Naive thymus-derived CD8-positive, alpha-beta T cell (primary cell): ENCODE data around the gene RPH3AL. TPM values are rescaled to one million over a fixed set of nuclear protein-coding genes. Genes with fewer than 3 reads are reported as not detected.
A peak's percentile ranks its signal among the peaks of the same experiment; 100 is the strongest.
"Not testable (repeated sequence)": the region's sequence is repeated elsewhere in the genome, so short reads cannot be mapped to it uniquely, and the experiment has no call there.

Experiments
- ATAC-seq, 2 donors: fragments of 150-1000 bp; cut with Tn5 transposase in 1 of 2; sonication (Bioruptor Pico), chemical (Tn5 transposase) in 1 of 2; 1 replicate in 1 of 2; 2 replicates in 1 of 2; pipeline ENCODE4 v1.10.0; 2021; ENCODE audit warnings: mild to moderate bottlenecking in 2 of 2, moderate library complexity in 2 of 2
- POLR2A ChIA-PET: fragments of 350-600 bp; sonication (Branson Sonifier 250); formaldehyde crosslinking; loops from one replicate; lab custom pipeline; 2021; ENCODE audit warnings: antibody characterized with exemption; lab: Charles Lee
- DNase-seq, 10 donors: peaks; one replicate each; pipeline versions ENCODE4 v3.0.0 to v3.0.0-alpha.2; 2020 to 2022
- H3K27ac Mint-ChIP-seq, 10 donors: one replicate each; pipeline ENCODE4 v1.8.0; 2020 to 2022; ENCODE audit warnings: mild to moderate bottlenecking in 10 of 10, mixed read lengths in 10 of 10, moderate library complexity in 4 of 10, inconsistent platforms in 1 of 10
- H3K27me3 Mint-ChIP-seq, 5 donors: one replicate each; pipeline ENCODE4 v1.8.0; 2021 to 2022; ENCODE audit warnings: mixed read lengths in 5 of 5
- H3K36me3 Mint-ChIP-seq, 3 donors: one replicate each; pipeline ENCODE4 v1.8.0; 2020 to 2022; ENCODE audit warnings: mixed read lengths in 3 of 3, mild to moderate bottlenecking in 2 of 3, inconsistent platforms in 1 of 3
- H3K4me1 Mint-ChIP-seq, 4 donors: one replicate each; pipeline ENCODE4 v1.8.0; 2021 to 2022; ENCODE audit warnings: mixed read lengths in 4 of 4
- H3K4me3 Mint-ChIP-seq, 10 donors: one replicate each; pipeline ENCODE4 v1.8.0; 2020 to 2022; ENCODE audit warnings: mild to moderate bottlenecking in 10 of 10, mixed read lengths in 10 of 10, moderate library complexity in 6 of 10, inconsistent platforms in 1 of 10
- H3K9me3 Mint-ChIP-seq, 9 donors: one replicate each; pipeline ENCODE4 v1.8.0; 2020 to 2022; ENCODE audit warnings: mixed read lengths in 9 of 9, mild to moderate bottlenecking in 3 of 9, inconsistent platforms in 1 of 9, moderate library complexity in 1 of 9
- polyA plus RNA-seq, 3 donors: library from polyadenylated mRNA; unstranded; fragments of 300-500 nt; fragmentation: Illumina TruSeq; gene quantifications; one replicate each; pipeline ENCODE4 v1.2.3, GENCODE V29; 2021
- total RNA-seq, 8 experiments: library from RNA in 2 of 8; stranded (reverse) in 2 of 8; gene quantifications; one replicate each; pipeline ENCODE4 v1.2.3 and lab custom pipeline; 2021 to 2026

The RPH3AL gene
- total and polyA plus RNA-seq, 5 experiments from 2014 or later, result 1.9 to 30.0 (median 5.7) TPM

GRCh38 chr17:213286-214105, 139.1 kb downstream of the RPH3AL start:
- Mint-ChIP-seq H3K36me3 (peaks cover 0 to 4% (median 4%) of the 10 kb centered on the region in 3 donors), H3K27me3 (peaks cover 0 to 10% (median 3%) of the 10 kb centered on the region in 5 donors), H3K9me3 (peaks cover 0 to 13% (median 0%) of the 10 kb centered on the region in 9 donors), H3K4me1 (no peaks in the 10 kb centered on the region), H3K4me3 (peak overlapping the region in 1 of 10 donors; percentile 29), H3K27ac (no peak overlapping the region)
- no peak for ATAC-seq
- POLR2A ChIA-PET, result no interaction called here
- DNase-seq, result no peak

- ATAC-seq (no peak), DNase-seq (no peak)
- no peak overlapping the region for H3K27ac Mint-ChIP-seq
- no peaks in the 10 kb centered on the region for H3K4me1 Mint-ChIP-seq
- POLR2A ChIA-PET, result no interaction called here
- no peak overlapping the region for H3K4me3 Mint-ChIP-seq
- peaks cover 0 to 23% (median 5%) of the 10 kb centered on the region in 5 donors for H3K27me3 Mint-ChIP-seq
- H3K9me3 Mint-ChIP-seq, result peaks cover 0 to 17% (median 0%) of the 10 kb centered on the region in 9 donors
- peaks cover 0 to 4% (median 4%) of the 10 kb centered on the region in 3 donors for H3K36me3 Mint-ChIP-seq
Measured at GRCh38 chr17:210402-210801, 142.2 kb downstream of the RPH3AL start.

- H3K9me3 Mint-ChIP-seq, result peaks cover 0 to 17% (median 0%) of the 10 kb centered on the region in 9 donors
- no peak overlapping the region for H3K27ac Mint-ChIP-seq
- H3K4me3 Mint-ChIP-seq, result no peak overlapping the region
- ATAC-seq (no peak), DNase-seq (no peak)
- peaks cover 0 to 4% (median 4%) of the 10 kb centered on the region in 3 donors for H3K36me3 Mint-ChIP-seq
- POLR2A ChIA-PET, result no interaction called here
- peaks cover 0 to 26% (median 6%) of the 10 kb centered on the region in 5 donors for H3K27me3 Mint-ChIP-seq
- no peaks in the 10 kb centered on the region for H3K4me1 Mint-ChIP-seq
Measured at GRCh38 chr17:208429-208828, 144.2 kb downstream of the RPH3AL start.

- no peak overlapping the region for H3K4me3 Mint-ChIP-seq
- peaks cover 0 to 17% (median 0%) of the 10 kb centered on the region in 9 donors for H3K9me3 Mint-ChIP-seq
- DNase-seq (no peak), ATAC-seq (no peak)
- H3K36me3 Mint-ChIP-seq, result peaks cover 0 to 4% (median 4%) of the 10 kb centered on the region in 3 donors
- H3K4me1 Mint-ChIP-seq, result no peaks in the 10 kb centered on the region
- H3K27me3 Mint-ChIP-seq, result peaks cover 0 to 26% (median 6%) of the 10 kb centered on the region in 5 donors
- POLR2A ChIA-PET, result no interaction called here
- peak overlapping the region in 1 of 10 donors; percentile 19 for H3K27ac Mint-ChIP-seq
Measured at GRCh38 chr17:207775-208174, 144.8 kb downstream of the RPH3AL start.

GRCh38 chr17:206941-207560, 145.6 kb downstream of the RPH3AL start:
- Mint-ChIP-seq H3K36me3 (peaks cover 0 to 4% (median 4%) of the 10 kb centered on the region in 3 donors), H3K4me3 (no peak overlapping the region), H3K9me3 (peaks cover 0 to 17% (median 0%) of the 10 kb centered on the region in 9 donors), H3K4me1 (no peaks in the 10 kb centered on the region), H3K27me3 (peaks cover 0 to 29% (median 6%) of the 10 kb centered on the region in 5 donors), H3K27ac (no peak overlapping the region)
- DNase-seq (no peak), ATAC-seq (no peak)
- POLR2A ChIA-PET, result no interaction called here

- peaks cover 0 to 17% (median 0%) of the 10 kb centered on the region in 9 donors for H3K9me3 Mint-ChIP-seq
Measured at GRCh38 chr17:206484-206883, 146.1 kb downstream of the RPH3AL start.

GRCh38 chr17:205817-206216, 146.8 kb downstream of the RPH3AL start:
- H3K4me3 Mint-ChIP-seq, result no peak overlapping the region
- H3K36me3 Mint-ChIP-seq, result peaks cover 0 to 4% (median 4%) of the 10 kb centered on the region in 3 donors
- H3K27me3 Mint-ChIP-seq, result peaks cover 0 to 27% (median 6%) of the 10 kb centered on the region in 5 donors
- H3K9me3 Mint-ChIP-seq, result peaks cover 0 to 17% (median 0%) of the 10 kb centered on the region in 9 donors
- peak overlapping the region in 1 of 10 donors; percentile 28 for H3K27ac Mint-ChIP-seq
- DNase-seq (no peak), ATAC-seq (no peak)
- no peaks in the 10 kb centered on the region for H3K4me1 Mint-ChIP-seq
- POLR2A ChIA-PET, result no interaction called here

More at GRCh38 chr17:206484-206883, 146.1 kb downstream of the RPH3AL start:
- ATAC-seq, H3K4me1 Mint-ChIP-seq, H3K4me3 Mint-ChIP-seq, H3K27ac Mint-ChIP-seq, POLR2A ChIA-PET, DNase-seq, H3K36me3 Mint-ChIP-seq: not testable (repeated sequence)
- H3K27me3 Mint-ChIP-seq, result peaks cover 0 to 29% (median 6%) of the 10 kb centered on the region in 5 donors

- Mint-ChIP-seq H3K27me3 (peaks cover 0 to 31% (median 6%) of the 10 kb centered on the region in 5 donors), H3K4me1 (no peaks in the 10 kb centered on the region), H3K4me3 (no peak overlapping the region), H3K36me3 (peaks cover 0 to 4% (median 4%) of the 10 kb centered on the region in 3 donors), H3K27ac (no peak overlapping the region), H3K9me3 (peaks cover 0 to 17% (median 0%) of the 10 kb centered on the region in 9 donors)
- DNase-seq, result no peak
- no peak for ATAC-seq
- POLR2A ChIA-PET, result no interaction called here
Measured at GRCh38 chr17:205148-205669, 147.4 kb downstream of the RPH3AL start.

- DNase-seq (no peak), ATAC-seq (no peak)
- no peak overlapping the region for H3K4me3 Mint-ChIP-seq
- H3K36me3 Mint-ChIP-seq, result peaks cover 0 to 4% (median 4%) of the 10 kb centered on the region in 3 donors
- no peaks in the 10 kb centered on the region for H3K4me1 Mint-ChIP-seq
- no peak overlapping the region for H3K27ac Mint-ChIP-seq
- POLR2A ChIA-PET, result no interaction called here
- H3K9me3 Mint-ChIP-seq, result peaks cover 0 to 13% (median 0%) of the 10 kb centered on the region in 9 donors
- peaks cover 0 to 36% (median 7%) of the 10 kb centered on the region in 5 donors for H3K27me3 Mint-ChIP-seq
Measured at GRCh38 chr17:204427-205147, 148.0 kb downstream of the RPH3AL start.

- POLR2A ChIA-PET, result no interaction called here
- ATAC-seq (no peak), DNase-seq (no peak)
- H3K27me3 Mint-ChIP-seq, result peaks cover 3 to 34% (median 8%) of the 10 kb centered on the region in 5 donors
- no peak overlapping the region for H3K4me3 Mint-ChIP-seq
- H3K36me3 Mint-ChIP-seq, result peaks cover 0 to 4% (median 0%) of the 10 kb centered on the region in 3 donors
- H3K4me1 Mint-ChIP-seq, result no peaks in the 10 kb centered on the region
- peaks cover 0 to 5% (median 0%) of the 10 kb centered on the region in 9 donors for H3K9me3 Mint-ChIP-seq
- no peak overlapping the region for H3K27ac Mint-ChIP-seq
Measured at GRCh38 chr17:202501-202951, 150.1 kb downstream of the RPH3AL start.

- ATAC-seq, POLR2A ChIA-PET, DNase-seq, H3K36me3 Mint-ChIP-seq, H3K27ac Mint-ChIP-seq, H3K9me3 Mint-ChIP-seq, H3K4me3 Mint-ChIP-seq, H3K4me1 Mint-ChIP-seq: not testable (repeated sequence)
- H3K27me3 Mint-ChIP-seq, result peaks cover 3 to 38% (median 8%) of the 10 kb centered on the region in 5 donors
Measured at GRCh38 chr17:201736-202135, 150.9 kb downstream of the RPH3AL start.

- H3K4me1 Mint-ChIP-seq, H3K36me3 Mint-ChIP-seq, H3K4me3 Mint-ChIP-seq, DNase-seq, POLR2A ChIA-PET, H3K27ac Mint-ChIP-seq, H3K9me3 Mint-ChIP-seq, ATAC-seq: not testable (repeated sequence)
- peaks cover 4 to 40% (median 8%) of the 10 kb centered on the region in 5 donors for H3K27me3 Mint-ChIP-seq
Measured at GRCh38 chr17:201257-201656, 151.3 kb downstream of the RPH3AL start.
